Astrocyte (in vitro differentiated cells and primary cell): ENCODE data around the gene RHBDD2. TPM values are rescaled to one million over a fixed set of nuclear protein-coding genes. Genes with fewer than 3 reads are reported as not detected.
A peak's percentile ranks its signal among the peaks of the same experiment; 100 is the strongest.

Source experiments
- DNase-seq: peaks from one replicate; pipeline ENCODE4 v3.0.0-alpha.2; 2010; ENCODE audit warnings: low read depth
- FAIRE-seq: peaks from 2 replicates; lab custom pipeline; 2011; peaks lifted over from hg19 to GRCh38; lab: Jason Lieb, UNC
- H2AFZ ChIP-seq: 2 replicates; pipeline ENCODE4 v1.6.0; 2012; ENCODE audit warnings: low read depth, low read length, inconsistent platforms
- H3K27ac ChIP-seq: 2 replicates; pipeline ENCODE4 v1.5.1; 2011; ENCODE audit warnings: low read depth, low read length, inconsistent platforms
- H3K27me3 ChIP-seq: 2 replicates; pipeline ENCODE4 v1.6.0; 2011; ENCODE audit warnings: low read length, inconsistent platforms; ENCODE audit not compliant: insufficient read depth
- H3K36me3 ChIP-seq: 2 replicates; pipeline ENCODE4 v1.5.1; 2011; ENCODE audit warnings: low read length, inconsistent platforms; ENCODE audit not compliant: insufficient read depth
- H3K4me1 ChIP-seq: 2 replicates; pipeline ENCODE4 v1.5.1; 2011; ENCODE audit warnings: low read length, inconsistent platforms; ENCODE audit not compliant: insufficient read depth
- H3K4me2 ChIP-seq: 2 replicates; pipeline ENCODE4 v1.6.0; 2012; ENCODE audit warnings: low read length, inconsistent platforms
- H3K4me3 ChIP-seq: 2 replicates; pipeline ENCODE4 v1.5.1; 2011; ENCODE audit warnings: low read depth, mild to moderate bottlenecking, low read length, inconsistent platforms; ENCODE audit not compliant: insufficient read depth
- H3K79me2 ChIP-seq: 2 replicates; pipeline ENCODE4 v1.6.0; 2012; ENCODE audit warnings: mild to moderate bottlenecking, low read length, inconsistent platforms; ENCODE audit not compliant: insufficient read depth
- H3K9ac ChIP-seq: 2 replicates; pipeline ENCODE4 v1.6.0; 2012; ENCODE audit warnings: mild to moderate bottlenecking, low read length, inconsistent platforms
- H3K9me3 ChIP-seq: 2 replicates; pipeline ENCODE4 v1.5.1; 2012; ENCODE audit warnings: low read depth, mild to moderate bottlenecking, low read length, inconsistent platforms; ENCODE audit not compliant: insufficient read depth
- H4K20me1 ChIP-seq: 2 replicates; pipeline ENCODE4 v1.6.0; 2012; ENCODE audit warnings: low read length, inconsistent platforms; ENCODE audit not compliant: insufficient read depth
- H3K27ac Mint-ChIP-seq: one replicate; pipeline ENCODE4 v1.8.0; 2021; ENCODE audit warnings: mild to moderate bottlenecking, mixed read lengths; ENCODE audit not compliant: unreplicated experiment
- H3K27me3 Mint-ChIP-seq: one replicate; pipeline ENCODE4 v1.8.0; 2021; ENCODE audit warnings: low read depth, mixed read lengths; ENCODE audit not compliant: unreplicated experiment
- H3K36me3 Mint-ChIP-seq: one replicate; pipeline ENCODE4 v1.8.0; 2021; ENCODE audit warnings: low read depth, mixed read lengths; ENCODE audit not compliant: unreplicated experiment
- H3K4me1 Mint-ChIP-seq: one replicate; pipeline ENCODE4 v1.8.0; 2021; ENCODE audit warnings: low read depth, mixed read lengths; ENCODE audit not compliant: unreplicated experiment
- H3K4me3 Mint-ChIP-seq: one replicate; pipeline ENCODE4 v1.8.0; 2021; ENCODE audit warnings: mild to moderate bottlenecking, moderate library complexity, mixed read lengths; ENCODE audit not compliant: unreplicated experiment
- H3K9me3 Mint-ChIP-seq: one replicate; pipeline ENCODE4 v1.8.0; 2021; ENCODE audit warnings: mild to moderate bottlenecking, mixed read lengths; ENCODE audit not compliant: unreplicated experiment
- CTCF ChIP-seq: IDR thresholded peaks from 2 replicates; pipeline ENCODE4 v1.5.1; 2011; ENCODE audit warnings: low read depth, mild to moderate bottlenecking, inconsistent platforms, low read length, moderate library complexity; ENCODE audit not compliant: insufficient read depth
- EZH2 ChIP-seq: IDR thresholded peaks from 2 replicates; pipeline ENCODE4 v1.6.1; 2012; ENCODE audit warnings: mild to moderate bottlenecking, low read length, inconsistent platforms; ENCODE audit not compliant: insufficient read depth
- total RNA-seq: library from RNA; stranded (reverse); gene quantifications from 2 replicates; pipeline ENCODE4 v1.2.1, GENCODE V29; 2021

The RHBDD2 gene
- total RNA-seq, 1 donor from 2014 or later: 55.0 TPM

- H3K9me3 Mint-ChIP-seq: no peaks in the 10 kb centered on the region
- Histone ChIP-seq H4K20me1 (peaks cover 26% of the 10 kb centered on the region), H3K9ac (no peak overlapping the region), H2AFZ (no peak overlapping the region), H3K4me3 (no peak overlapping the region), H3K36me3 (no peaks in the 10 kb centered on the region), H3K27ac (no peak overlapping the region), H3K27me3 (no peaks in the 10 kb centered on the region), H3K4me2 (no peak overlapping the region), H3K9me3 (no peaks in the 10 kb centered on the region), H3K79me2 (peaks cover 31% of the 10 kb centered on the region), H3K4me1 (peaks cover 14% of the 10 kb centered on the region)
- peak overlapping the region; percentile 92 for H3K4me3 Mint-ChIP-seq
- H3K36me3 Mint-ChIP-seq: no peaks in the 10 kb centered on the region
- DNase-seq: no peak
- no peak for FAIRE-seq
- H3K27me3 Mint-ChIP-seq: peaks cover 5% of the 10 kb centered on the region
- peaks cover 3% of the 10 kb centered on the region for H3K4me1 Mint-ChIP-seq
- TF ChIP-seq CTCF (no peak), EZH2 (no peak)
- no peak overlapping the region for H3K27ac Mint-ChIP-seq
These were observed 34.6 kb downstream of the RHBDD2 start for GRCh38 chr7:75913437-75913836.

GRCh38 chr7:75914169-75914654 lies 35.4 kb downstream of the RHBDD2 start:
- DNase-seq (no peak), FAIRE-seq (no peak)
- Histone ChIP-seq H3K79me2 (peaks cover 39% of the 10 kb centered on the region), H3K4me3 (peak overlapping the region; percentile 81), H3K27me3 (no peaks in the 10 kb centered on the region), H3K27ac (peak overlapping the region; percentile 69), H3K9me3 (no peaks in the 10 kb centered on the region), H3K4me1 (peaks cover 14% of the 10 kb centered on the region), H2AFZ (peak overlapping the region; percentile 95), H4K20me1 (peaks cover 34% of the 10 kb centered on the region), H3K4me2 (peak overlapping the region; percentile 99), H3K36me3 (no peaks in the 10 kb centered on the region), H3K9ac (peak overlapping the region; percentile 86)
- Mint-ChIP-seq H3K27ac (peak overlapping the region; percentile 3), H3K36me3 (no peaks in the 10 kb centered on the region), H3K9me3 (no peaks in the 10 kb centered on the region), H3K4me3 (peak overlapping the region; percentile 92), H3K27me3 (peaks cover 5% of the 10 kb centered on the region), H3K4me1 (peaks cover 3% of the 10 kb centered on the region)
- TF ChIP-seq CTCF (no peak), EZH2 (no peak)

- Histone ChIP-seq H3K79me2 (peaks cover 45% of the 10 kb centered on the region), H4K20me1 (peaks cover 40% of the 10 kb centered on the region), H3K27me3 (no peaks in the 10 kb centered on the region), H2AFZ (peak within 1 kb of the TSS; percentile 95), H3K9ac (peak within 1 kb of the TSS; percentile 86), H3K9me3 (no peaks in the 10 kb centered on the region), H3K27ac (peak within 1 kb of the TSS; percentile 69), H3K4me2 (peak within 1 kb of the TSS; percentile 99), H3K36me3 (no peaks in the 10 kb centered on the region), H3K4me3 (peak within 1 kb of the TSS; percentile 81), H3K4me1 (peaks cover 14% of the 10 kb centered on the region)
- Mint-ChIP-seq H3K4me1 (peaks cover 3% of the 10 kb centered on the region), H3K27ac (peak within 1 kb of the TSS; percentile 3), H3K4me3 (peak within 1 kb of the TSS; percentile 92), H3K36me3 (no peaks in the 10 kb centered on the region), H3K27me3 (peaks cover 2% of the 10 kb centered on the region), H3K9me3 (no peaks in the 10 kb centered on the region)
- DNase-seq (peak; percentile 80), FAIRE-seq (no peak)
- TF ChIP-seq EZH2 (no peak), CTCF (no peak)
These were observed 36.0 kb downstream of the RHBDD2 start, which contains the start of gene POR for GRCh38 chr7:75914655-75915415. Gene POR (plus strand): TSS chr7:75915155. CDS start chr7:75954002, 38,847 bp downstream.
